Stimulated activated CD8-positive, alpha-beta memory T cell treated with anti-CD3 and anti-CD28 coated beads, Interleukin-15, amount 100 ng/mL, for 48 hours (primary cell): ENCODE data around the gene NFATC2.

Source experiments
- DNase-seq, 2 donors: peaks; one replicate each; pipeline ENCODE4 v3.0.0-alpha.2; 2020; ENCODE audit warnings: low read depth in 2 of 2

Gene NFATC2

DNA sequence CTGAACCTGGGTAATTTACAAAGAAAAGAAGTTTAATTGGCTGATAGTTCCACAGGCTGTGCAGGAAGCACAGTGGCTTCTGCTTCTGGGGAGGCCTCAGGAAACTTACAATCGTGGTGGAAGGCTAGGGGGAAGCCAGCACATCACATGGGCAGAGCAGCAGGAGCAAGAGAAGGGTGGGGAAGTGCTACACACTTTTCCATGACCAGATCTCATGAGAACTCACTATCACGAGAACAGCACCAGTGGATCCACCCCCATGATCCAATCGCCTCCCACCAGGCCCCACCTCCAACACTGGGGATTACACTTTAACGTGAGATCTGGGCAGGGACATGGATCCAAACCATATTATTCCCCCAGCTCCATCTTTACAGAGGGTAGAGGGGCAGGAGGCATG, 166.4 kb downstream of the NFATC2 start:
- DNase-seq: no peak

GRCh38 chr20:51375561-51375960, 167.0 kb downstream of the NFATC2 start:
- DNase-seq: no peak

- DNase-seq: no peak
Observed at GRCh38 chr20:51374961-51375360, 167.6 kb downstream of the NFATC2 start.

GRCh38 chr20:51374456-51374830, 168.1 kb downstream of the NFATC2 start:
- no peak for DNase-seq

DNA sequence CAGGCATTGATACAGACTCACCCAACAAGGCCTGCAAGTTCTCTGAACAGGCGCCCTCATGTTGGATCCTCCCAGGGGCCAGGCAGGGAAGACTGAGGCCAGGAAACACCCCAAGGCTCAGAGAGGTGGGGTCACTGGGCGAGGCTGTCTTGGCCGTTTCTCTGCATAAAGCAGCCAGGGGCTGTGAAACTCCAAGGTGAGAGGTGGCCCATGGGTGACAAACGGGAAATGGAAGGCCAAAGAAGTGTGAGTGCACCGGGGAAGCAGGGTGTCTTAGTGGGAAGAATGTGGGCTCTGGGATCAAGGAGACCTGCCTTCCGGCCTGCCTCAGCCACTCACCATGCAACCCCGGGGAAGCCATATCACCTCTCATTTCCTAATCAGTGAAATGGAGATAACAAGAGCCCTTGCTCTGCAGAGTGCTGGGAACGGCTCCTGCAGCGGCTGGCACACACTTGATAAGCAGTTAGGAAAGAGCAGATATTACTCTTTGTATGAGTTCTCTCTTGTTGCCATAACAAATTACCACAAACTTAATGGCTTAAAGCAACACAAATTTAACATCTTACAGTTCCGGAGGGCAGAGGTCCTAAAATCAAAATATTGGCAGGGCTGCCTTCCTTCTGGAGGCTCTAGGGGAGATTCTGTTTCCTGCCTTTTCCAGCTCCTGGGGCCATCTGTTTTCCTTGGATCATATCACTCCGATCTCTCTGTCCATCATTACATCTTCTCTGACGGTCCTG, 168.6 kb downstream of the NFATC2 start:
- no peak for DNase-seq

DNA sequence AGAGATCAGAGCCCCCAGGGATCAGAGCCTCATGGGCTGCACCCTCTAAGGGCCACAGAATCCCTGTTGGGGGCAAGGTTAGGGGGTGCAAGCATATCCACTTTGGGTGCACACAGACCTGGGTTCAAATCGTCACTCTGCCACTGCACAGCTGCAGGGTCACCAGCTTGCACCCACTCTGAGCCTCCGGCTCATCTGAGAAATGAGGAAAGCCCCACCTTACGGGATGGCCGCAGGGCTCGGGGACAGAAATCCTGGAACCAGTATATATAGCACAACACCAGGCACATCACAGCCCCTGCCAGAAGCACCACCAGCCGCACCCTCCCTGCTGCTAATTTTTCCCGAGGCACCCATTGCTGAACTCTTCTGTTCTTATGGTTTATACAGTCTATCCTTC, 169.6 kb downstream of the NFATC2 start:
- no peak for DNase-seq

DNA sequence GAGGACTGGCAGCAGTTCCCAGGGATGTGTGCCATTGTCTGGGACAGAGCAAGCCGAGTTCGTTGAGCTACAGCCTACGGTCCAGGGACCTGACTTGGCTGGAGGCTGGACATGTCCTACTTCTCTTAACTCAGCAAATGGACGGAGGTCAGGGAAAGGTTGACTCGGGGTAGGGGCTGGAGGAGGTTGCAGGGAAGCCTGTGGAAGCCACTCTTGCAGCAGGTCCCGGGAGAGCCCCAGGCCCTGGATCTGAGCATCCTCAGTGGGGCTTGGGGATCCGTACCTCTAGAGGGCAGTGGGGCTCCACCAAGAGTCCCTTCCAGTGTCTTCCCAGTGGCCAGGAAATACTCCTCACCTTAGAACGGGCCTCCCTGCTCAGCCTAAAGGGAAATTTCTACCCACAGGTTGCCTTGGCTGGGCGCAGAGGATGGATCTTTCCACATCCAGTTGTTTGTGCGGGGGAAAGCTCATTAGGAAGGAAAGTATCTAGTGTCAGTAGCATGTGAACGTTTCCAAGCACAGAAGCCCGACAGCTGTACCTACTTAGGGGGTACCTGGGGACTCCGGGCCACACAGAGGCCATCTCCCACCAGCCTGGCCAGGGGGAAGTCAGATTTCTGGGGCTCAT, 170.2 kb downstream of the NFATC2 start:
- peak; percentile 20 to 22 for DNase-seq

DNA sequence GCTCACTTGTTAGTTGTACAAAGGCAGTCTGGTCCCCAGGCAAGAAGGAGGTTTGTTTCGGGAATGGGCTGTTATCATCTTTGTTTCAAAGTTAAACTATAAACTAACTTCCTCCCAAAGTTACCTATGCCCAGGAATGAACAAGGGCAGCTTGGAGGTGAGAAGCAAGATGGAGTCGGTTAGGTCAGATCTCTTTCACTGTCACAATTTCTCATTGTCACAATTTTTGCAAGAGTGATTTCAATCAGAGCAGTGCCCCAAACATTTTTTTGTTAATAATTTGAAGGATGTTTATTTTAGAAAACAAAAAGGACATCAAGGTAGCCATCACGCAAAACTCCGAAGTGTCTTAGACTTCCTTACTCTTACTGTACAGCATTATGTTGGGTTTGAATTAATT, 170.8 kb downstream of the NFATC2 start:
- no peak for DNase-seq

GRCh38 chr20:51369503-51369902, 173.0 kb downstream of the NFATC2 start:
- no peak for DNase-seq

GRCh38 chr20:51368461-51369211, 173.9 kb downstream of the NFATC2 start:
- no peak for DNase-seq

- no peak for DNase-seq
Observed at GRCh38 chr20:51366155-51366886, 176.2 kb downstream of the NFATC2 start.

DNA sequence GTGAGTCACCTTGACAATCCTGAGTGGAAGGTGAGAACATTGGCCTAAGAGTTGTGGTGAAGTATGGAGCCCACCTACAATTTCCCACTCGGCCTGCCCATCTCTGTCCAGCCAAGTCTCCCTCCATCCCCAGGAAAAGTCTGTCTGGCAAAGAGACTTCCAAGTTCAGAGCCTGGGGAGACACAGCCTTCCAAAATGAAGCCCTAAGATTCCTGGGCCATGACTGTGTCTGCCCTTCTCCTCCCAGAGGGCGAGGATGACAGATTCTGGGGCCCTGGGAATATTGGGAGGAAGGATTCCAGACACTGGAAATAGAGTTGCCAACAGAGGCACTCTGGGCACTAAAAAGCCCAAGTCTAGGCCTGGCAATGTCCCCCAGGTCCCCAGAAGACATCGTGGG, 176.8 kb downstream of the NFATC2 start:
- no peak for DNase-seq

DNA sequence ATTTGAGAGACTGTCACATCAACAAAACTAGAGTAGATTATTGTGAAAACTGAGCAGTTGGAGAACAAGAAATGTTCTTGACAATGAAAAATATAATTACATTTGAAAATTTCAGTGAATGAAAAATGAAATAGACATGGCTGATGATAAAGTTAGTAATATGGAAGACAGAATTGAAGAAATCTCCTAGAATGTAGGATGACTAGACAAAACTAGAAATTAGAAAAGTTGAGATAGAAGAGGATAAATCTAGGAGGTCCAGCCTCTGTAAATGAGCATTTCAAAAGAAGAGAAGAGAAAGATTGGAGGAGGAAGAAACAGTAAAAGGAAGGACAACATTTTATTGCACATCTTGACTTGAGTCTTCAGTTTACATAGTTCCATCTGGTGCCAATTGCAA, 178.7 kb downstream of the NFATC2 start:
- no peak for DNase-seq

- no peak for DNase-seq
Observed at GRCh38 chr20:51363378-51363777, 179.1 kb downstream of the NFATC2 start.

- DNase-seq: no peak
Observed at GRCh38 chr20:51362254-51362653, 180.3 kb downstream of the NFATC2 start.

DNA sequence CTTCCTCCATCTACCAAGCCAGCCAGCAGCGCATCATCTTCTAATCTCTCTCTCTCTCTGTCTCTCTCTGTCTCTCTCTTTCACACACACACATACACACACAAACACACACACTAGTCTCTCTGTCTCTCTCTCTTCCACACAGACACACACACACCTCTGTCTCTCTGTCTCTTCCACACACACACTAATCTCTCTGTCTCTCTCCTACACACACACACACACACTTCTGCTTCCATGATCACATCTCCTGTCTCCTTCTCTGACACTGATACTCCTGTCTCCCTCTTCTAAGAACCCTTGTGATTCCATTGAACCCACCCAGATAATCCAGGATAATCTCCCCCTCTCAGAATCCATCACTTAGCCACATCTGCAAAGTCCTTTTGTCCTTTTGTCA, 181.3 kb downstream of the NFATC2 start:
- DNase-seq: no peak

- no peak for DNase-seq
Observed at GRCh38 chr20:51360451-51361201, 181.9 kb downstream of the NFATC2 start.

DNA sequence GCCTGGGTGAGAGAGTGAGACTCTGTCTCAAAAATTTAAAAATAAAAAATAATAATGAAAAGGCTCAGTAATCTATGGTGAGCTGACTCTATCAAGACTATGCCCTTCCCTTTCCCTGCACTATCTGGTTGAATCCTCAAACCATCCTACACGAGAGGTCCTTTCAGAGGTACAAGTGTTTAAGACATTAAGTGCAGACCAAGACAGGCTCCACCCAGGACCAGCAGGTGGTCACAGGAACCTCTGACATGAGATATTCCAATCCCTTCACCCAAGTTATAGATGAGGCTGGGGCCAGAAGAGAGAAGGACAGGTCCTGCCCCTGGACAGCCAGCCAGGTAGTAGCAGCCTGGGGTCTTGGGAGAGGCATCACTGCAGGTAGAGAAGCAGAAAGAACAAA, 182.6 kb downstream of the NFATC2 start:
- DNase-seq: no peak

DNA sequence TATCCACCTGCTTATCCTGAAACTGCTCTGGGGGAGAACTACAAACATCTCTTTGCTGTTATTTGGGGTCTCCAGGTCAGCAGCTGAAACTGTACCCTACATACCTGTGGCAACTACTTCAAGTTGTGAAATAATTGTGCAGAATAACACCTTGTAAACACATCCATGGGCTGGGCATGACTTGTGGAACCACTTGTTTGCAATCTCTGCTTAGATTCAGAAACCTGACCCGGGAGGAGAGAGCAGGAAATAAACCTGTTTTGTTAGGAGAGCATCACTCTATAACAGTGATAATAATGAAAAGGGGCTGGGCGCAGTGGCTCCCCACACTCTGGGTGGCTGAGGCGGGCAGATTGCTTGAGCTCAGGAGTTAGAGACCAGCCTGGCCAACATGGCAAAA, 183.1 kb downstream of the NFATC2 start:
- DNase-seq: no peak

DNA sequence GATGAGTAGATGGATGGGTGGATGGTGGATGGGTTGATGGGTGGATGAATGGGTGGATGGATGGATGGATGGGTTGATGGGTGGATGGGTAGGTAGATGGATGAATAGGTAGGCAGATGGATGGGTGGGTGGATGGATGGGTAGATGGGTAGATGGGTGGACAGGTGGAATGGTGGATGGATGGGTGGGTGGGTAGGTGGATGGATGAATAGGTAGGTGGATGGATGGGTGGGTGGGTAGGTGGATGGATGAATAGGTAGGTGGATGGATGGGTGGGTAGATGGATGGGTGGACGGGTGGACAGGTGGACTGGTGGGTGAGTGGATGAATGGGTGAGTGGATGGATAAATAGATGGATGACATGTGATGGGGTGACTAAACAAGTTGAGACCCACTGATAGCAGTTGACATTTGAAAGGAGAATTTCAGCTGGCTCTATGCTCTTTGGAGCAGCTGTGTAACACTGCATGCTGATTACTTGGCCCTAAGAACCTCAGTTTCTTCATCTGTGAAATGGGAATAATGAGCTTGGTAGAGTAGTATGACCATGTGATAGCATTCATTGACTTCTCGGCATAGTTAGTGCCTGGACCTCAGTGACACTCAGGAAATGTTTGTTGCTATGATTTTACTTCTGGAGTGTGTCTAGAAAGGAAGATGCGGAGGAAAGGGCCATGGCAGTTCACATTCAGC, 184.3 kb downstream of the NFATC2 start:
- no peak for DNase-seq

DNA sequence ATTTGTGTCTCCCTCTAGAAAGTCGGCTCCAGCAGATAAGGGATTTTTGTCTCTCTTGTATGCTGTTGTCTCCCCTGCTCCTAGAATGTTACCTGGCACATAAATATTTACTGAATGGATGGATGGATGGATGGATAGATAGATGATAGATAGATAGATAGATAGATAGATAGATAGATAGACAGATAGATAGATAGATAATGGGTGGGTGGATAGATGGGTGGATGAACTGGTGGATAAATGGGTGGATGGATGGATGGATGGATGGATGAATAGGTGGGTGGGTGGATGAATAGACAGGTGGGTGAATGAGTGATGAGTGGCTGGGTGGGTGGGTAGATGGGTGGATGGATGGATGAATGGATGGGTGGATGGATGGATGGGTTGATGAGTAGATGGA, 185.0 kb downstream of the NFATC2 start:
- no peak for DNase-seq
